Ovary (tissue), 9 donors: ENCODE results near the gene MSL3. TPM values are rescaled to one million over a fixed set of nuclear protein-coding genes. Genes with fewer than 3 reads are reported as not detected.

ENCODE experiments used
- DNase-seq, 5 donors: peaks; one replicate each; pipeline ENCODE4 v3.0.0-alpha.2; 2019 to 2020
- H3K27ac ChIP-seq, 2 donors: fragments of 200-600 bp; one replicate each; pipeline versions ENCODE4 v1.5.1 to v1.8.0; 2019 to 2022
- H3K27me3 ChIP-seq: fragments of 200-600 bp; one replicate; pipeline ENCODE4 v1.8.0; 2022
- H3K36me3 ChIP-seq: fragments of 200-600 bp; sonication (generic); one replicate; pipeline ENCODE4 v1.5.1; 2019
- H3K4me1 ChIP-seq: one replicate; pipeline ENCODE4 v1.8.1; 2013; ENCODE audit warnings: mild to moderate bottlenecking, moderate library complexity; ENCODE audit not compliant: insufficient read depth
- H3K4me3 ChIP-seq: fragments of 200-600 bp; sonication (generic); one replicate; pipeline ENCODE4 v1.5.1; 2017
- H3K9me3 ChIP-seq, 2 donors: fragments of 200-600 bp in 1 of 2; sonication (generic) in 1 of 2; one replicate each; pipeline versions ENCODE4 v1.5.1 to v1.8.1; 2013 to 2019; ENCODE audit warnings: mild to moderate bottlenecking in 1 of 2, moderate library complexity in 1 of 2
- CTCF ChIP-seq, 3 donors: fragments of 450-650 bp in 2 of 3; fragments of 200-600 bp in 1 of 3; IDR thresholded peaks; one replicate each; pipeline versions ENCODE4 v1.5.1 to v1.8.0; 2016 to 2022; ENCODE audit warnings: antibody characterized with exemption in 3 of 3, mild to moderate bottlenecking in 1 of 3
- EP300 ChIP-seq: sonication (generic); formaldehyde crosslinking; IDR thresholded peaks from one replicate; pipeline ENCODE4 v1.6.1; 2017; ENCODE audit warnings: antibody characterized with exemption
- POLR2A ChIP-seq: fragments of 450-650 bp; IDR thresholded peaks from one replicate; pipeline ENCODE4 v1.6.1; 2017; ENCODE audit warnings: antibody characterized with exemption, mild to moderate bottlenecking, moderate library complexity
- WGBS, 3 donors: extraction: QIAGEN DNeasy Blood & Tissue Kit in 1 of 3; methylation state at CpG; one replicate each; pipeline versions ENCODE4 v1.1.5 to v1.1.7; 2013 to 2017; 5-methylcytosine and 5-hydroxymethylcytosine counted together
- intact Hi-C, 4 donors: fragments of 100-400 bp; cut with DNase I; formaldehyde crosslinking; loops; one replicate each; pipeline versions ENCODE4 v1.11.0 to v1.15.1; 2022 to 2023
- polyA plus RNA-seq, 2 donors: library from polyadenylated mRNA; stranded (reverse); fragments of 200-250 nt in 1 of 2; fragments of 350-450 nt in 1 of 2; fragmentation: Illumina TruSeq in 1 of 2; extraction: RNeasy Lipid Tissue Mini Kit (QIAGEN cat#74804) in 1 of 2; gene quantifications; one replicate each; pipeline ENCODE4 v1.2.3, GENCODE V29; 2013 to 2014
- total RNA-seq, 7 donors: library from RNA; depleted of rRNA in 2 of 7; stranded (reverse); fragments of >200 nt in 2 of 7; fragmentation: NEBNext Ultra II Directional in 3 of 7; extraction: Animal tissue kit (Norgen Biotek cat#: 25700) in 3 of 7; gene quantifications; one replicate each; pipeline versions ENCODE4 v1.1.0 to v1.2.4, GENCODE V29; 2016 to 2023
- donor health status: DM: no; HTN: no; CAD: no; lungs with moderate emphysema.
- donor health status: DM: no; HTN: no; CAD: no.
- donor health status: Bipolar disorder and iron deficiency.
- donor health status: DM: yes; HTN: yes; CAD: no.
- donor health status: DM: no; HTN: no; CAD: no.
- donor health status: DM: yes; HTN: yes; CAD: no.

The MSL3 gene
- total and polyA plus RNA-seq, 9 donors, result 12.3 to 33.5 (median 16.2) TPM

- Histone ChIP-seq H3K9me3 (no peaks in the 10 kb centered on the region), H3K27me3 (no peaks in the 10 kb centered on the region), H3K27ac (no peak overlapping the region), H3K4me1 (no peaks in the 10 kb centered on the region), H3K4me3 (no peak overlapping the region), H3K36me3 (no peaks in the 10 kb centered on the region)
- 66 to 67% (median 66%) methylated on average over 8 of the region's 8 CpGs for WGBS, 3 donors
- DNase-seq, result no peak
- intact Hi-C loops, result loop anchor here in 2 of 4 donors (5.0 to 10.0 kb wide), 2 partner anchors 46 to 191 kb away; no protein-coding TSS in a partner anchor
- TF ChIP-seq CTCF (IDR thresholded peaks at IDR 0.05) (no peak), POLR2A (no peak), EP300 (no peak)
These were observed 32.2 kb upstream of the MSL3 start for GRCh38 chrX:11725631-11726442.

GRCh38 chrX:11728556-11728955 is 29.5 kb upstream of the MSL3 start:
- Histone ChIP-seq H3K4me3 (no peak overlapping the region), H3K27me3 (no peaks in the 10 kb centered on the region), H3K36me3 (no peaks in the 10 kb centered on the region), H3K9me3 (no peaks in the 10 kb centered on the region), H3K27ac (no peak overlapping the region), H3K4me1 (no peaks in the 10 kb centered on the region)
- TF ChIP-seq POLR2A, result no peak
- TF ChIP-seq EP300, result no peak
- no peak for TF ChIP-seq CTCF (IDR thresholded peaks at IDR 0.05)
- 60 to 72% (median 70%) methylated on average over 2 of the region's 2 CpGs for WGBS, 3 donors
- intact Hi-C loops, result loop anchor here in 2 of 4 donors (5.0 to 10.0 kb wide), 2 partner anchors 44 to 194 kb away; no protein-coding TSS in a partner anchor
- no peak for DNase-seq

GRCh38 chrX:11733614-11734013 is 24.4 kb upstream of the MSL3 start:
- Histone ChIP-seq H3K9me3 (no peaks in the 10 kb centered on the region), H3K27me3 (no peaks in the 10 kb centered on the region), H3K4me3 (no peak overlapping the region), H3K27ac (no peak overlapping the region), H3K4me1 (no peaks in the 10 kb centered on the region), H3K36me3 (no peaks in the 10 kb centered on the region)
- no peak for DNase-seq
- TF ChIP-seq POLR2A (no peak), CTCF (IDR thresholded peaks at IDR 0.05) (no peak), EP300 (no peak)
- WGBS, 3 donors, result 68 to 79% (median 69%) methylated on average over 1 of the region's 1 CpG
- intact Hi-C loops, result loop anchor here in 1 of 4 donors (10.0 kb wide), 1 partner anchor 199 kb away; no protein-coding TSS in a partner anchor

GRCh38 chrX:11739776-11740175 is 18.3 kb upstream of the MSL3 start:
- H3K4me3 ChIP-seq, result no peak overlapping the region
- no peaks in the 10 kb centered on the region for H3K9me3 ChIP-seq
- WGBS, 3 donors, result 70 to 78% (median 73%) methylated on average over 2 of the region's 2 CpGs
- no peaks in the 10 kb centered on the region for H3K4me1 ChIP-seq
- no peaks in the 10 kb centered on the region for H3K36me3 ChIP-seq
- H3K27ac ChIP-seq, result no peak overlapping the region
- no peaks in the 10 kb centered on the region for H3K27me3 ChIP-seq
- DNase-seq, result no peak
- TF ChIP-seq CTCF (IDR thresholded peaks at IDR 0.05) (no peak), EP300 (no peak), POLR2A (no peak)
- intact Hi-C loops, result loop anchor here in 1 of 4 donors (10.0 kb wide), 1 partner anchor 205 kb away; no protein-coding TSS in a partner anchor
